ENCODE data around the gene CEP41. TPM values are rescaled to one million over a fixed set of nuclear protein-coding genes. Genes with fewer than 3 reads are reported as not detected.

Gene CEP41
- total RNA-seq, 1 experiment from 2014 or later = 7.1 TPM

- TF ChIP-seq PREB (CRISPR knock-in tag; IDR thresholded peaks at IDR 0.05; ENCODE audit: borderline replicate concordance) (no peak), ZNF281 (CRISPR knock-in tag; IDR thresholded peaks at IDR 0.05) (no peak), ZBTB21 (CRISPR knock-in tag; IDR thresholded peaks at IDR 0.05; ENCODE audit: borderline replicate concordance) (no peak), SMAD4 (CRISPR knock-in tag; IDR thresholded peaks at IDR 0.05) (no peak)
Observed at GRCh38 chr7:130356876-130357611, 83.8 kb downstream of the CEP41 start (continued).

- Mint-ChIP-seq H3K4me1 (peaks cover 41% of the 10 kb centered on the region), H3K4me3 (no peak overlapping the region), H3K36me3 (peaks cover 12% of the 10 kb centered on the region), H3K27me3 (ENCODE audit: low read depth) (no peaks in the 10 kb centered on the region; the same call in 1 of the 2 replicates), H3K9me3 (peaks cover 23% of the 10 kb centered on the region), H3K27ac (peak overlapping the region; percentile 88)
- CTCF ChIA-PET = interaction anchor here (1.2 to 1.4 kb wide), 5 partner anchors 9 to 531 kb away, joined by 3 to 4 read pairs (median 3); no protein-coding TSS in a partner anchor
- DNase-seq (ENCODE audit: low spot score) = peak; percentile 72
- POLR2A ChIA-PET = interaction anchor here (1.3 kb wide), 1 partner anchor 83 kb away, joined by 4 read pairs; no protein-coding TSS in a partner anchor
- peak; percentile 83 for ATAC-seq
- 0 out of 2 replicates have a peak, but pooled peaks have one; percentile 17 for TF ChIP-seq SP1 (CRISPR knock-in tag; conservative IDR thresholded peaks at IDR 0.05)
- no peak for TF ChIP-seq USF2 (CRISPR knock-in tag; IDR thresholded peaks at IDR 0.05)
Observed at GRCh38 chr7:130356121-130356875, 84.5 kb downstream of the CEP41 start.

- TF ChIP-seq PRRX2 (CRISPR knock-in tag; IDR thresholded peaks at IDR 0.05) (no peak), SMAD4 (CRISPR knock-in tag; IDR thresholded peaks at IDR 0.05) (no peak), NFATC4 (CRISPR knock-in tag; IDR thresholded peaks at IDR 0.05) (no peak), RORB (CRISPR knock-in tag; IDR thresholded peaks at IDR 0.05) (no peak), ZSCAN18 (CRISPR knock-in tag; IDR thresholded peaks at IDR 0.05) (no peak), PREB (CRISPR knock-in tag; IDR thresholded peaks at IDR 0.05; ENCODE audit: borderline replicate concordance) (no peak)
- Mint-ChIP-seq H3K36me3 (no peaks in the 10 kb centered on the region), H3K4me1 (peaks cover 54% of the 10 kb centered on the region), H3K4me3 (no peak overlapping the region), H3K27ac (no peak overlapping the region), H3K9me3 (no peaks in the 10 kb centered on the region), H3K27me3 (ENCODE audit: low read depth) (no peaks in the 10 kb centered on the region)
- DNase-seq (ENCODE audit: low spot score) = no peak
- POLR2A ChIA-PET = no interaction called here
- no peak for ATAC-seq
- CTCF ChIA-PET = no interaction called here
Observed at GRCh38 chr7:130353196-130353595, 87.6 kb downstream of the CEP41 start.
